Neural cell (in vitro differentiated cells): Measurements from ENCODE around the gene NISCH. TPM values are rescaled to one million over a fixed set of nuclear protein-coding genes. Genes with fewer than 3 reads are reported as not detected.

Experiments used
- H2AFZ ChIP-seq: fragments of 200-600, 300-800 bp; sonication (generic), shearing (Covaris generic); 2 replicates; pipeline ENCODE4 v1.6.0; 2014; ENCODE audit warnings: low read depth, mild to moderate bottlenecking, antibody characterized with exemption, low read length, moderate library complexity
- H3F3A ChIP-seq: fragments of 200-600 bp; shearing (Covaris generic); 2 replicates; pipeline ENCODE4 v1.6.1; 2016; ENCODE audit warnings: mild to moderate bottlenecking, moderate library complexity, mixed read lengths, antibody characterized with exemption, low read length; ENCODE audit not compliant: insufficient read depth, poor library complexity, severe bottlenecking
- H3K27ac ChIP-seq: fragments of 200-600, 300-800 bp; sonication (generic), shearing (Covaris generic); 2 replicates; pipeline ENCODE4 v1.5.1; 2014; ENCODE audit warnings: mild to moderate bottlenecking, low read length, moderate library complexity
- H3K27me3 ChIP-seq: fragments of 300-800, 200-600 bp; sonication (generic), shearing (Covaris generic); 2 replicates; pipeline ENCODE4 v1.6.0; 2014; ENCODE audit warnings: mild to moderate bottlenecking, low read depth, low read length, moderate library complexity; ENCODE audit not compliant: insufficient read depth
- H3K36me3 ChIP-seq: fragments of 300-800, 200-600 bp; sonication (generic), shearing (Covaris generic); 2 replicates; pipeline ENCODE4 v1.5.1; 2014; ENCODE audit warnings: mild to moderate bottlenecking, antibody characterized with exemption, low read length, moderate library complexity; ENCODE audit not compliant: insufficient read depth
- H3K4me2 ChIP-seq: fragments of 300-800, 200-600 bp; sonication (generic), shearing (Covaris generic); 2 replicates; pipeline ENCODE4 v1.6.0; 2014; ENCODE audit warnings: mild to moderate bottlenecking, low read length
- H3K4me3 ChIP-seq: fragments of 300-800, 200-600 bp; sonication (generic), shearing (Covaris generic); 2 replicates; pipeline ENCODE4 v1.5.1; 2014; ENCODE audit warnings: mild to moderate bottlenecking, low read length, moderate library complexity
- H3K79me2 ChIP-seq: fragments of 200-600 bp; shearing (Covaris generic); replicated peaks from 2 replicates; pipeline ENCODE4 v1.6.0; 2014; ENCODE audit warnings: mild to moderate bottlenecking, low read length, moderate library complexity; ENCODE audit not compliant: insufficient read depth
- H3K9ac ChIP-seq: fragments of 300-800, 200-600 bp; sonication (generic), shearing (Covaris generic); 2 replicates; pipeline ENCODE4 v1.6.1; 2016; ENCODE audit warnings: mild to moderate bottlenecking, low read length, mixed read lengths
- H3K9me2 ChIP-seq: fragments of 200-600 bp; shearing (Covaris generic); 2 replicates; pipeline ENCODE4 v1.6.1; 2016; ENCODE audit warnings: mild to moderate bottlenecking, low read length, mixed read lengths; ENCODE audit not compliant: insufficient read depth
- H3K9me3 ChIP-seq: fragments of 200-600, 300-800 bp; sonication (generic), shearing (Covaris generic); 2 replicates; pipeline ENCODE4 v1.6.1; 2016; ENCODE audit warnings: mild to moderate bottlenecking, mixed run types, low read length, moderate library complexity, mixed read lengths
- H4K20me1 ChIP-seq: fragments of 200-600 bp; shearing (Covaris generic); 2 replicates; pipeline ENCODE4 v1.6.1; 2016; ENCODE audit warnings: mild to moderate bottlenecking, mixed run types; ENCODE audit not compliant: insufficient read depth
- CTCF ChIP-seq: fragments of 450-650 bp; IDR thresholded peaks from 2 replicates; pipeline ENCODE4 v1.5.1; 2014; ENCODE audit warnings: antibody characterized with exemption, mild to moderate bottlenecking, moderate library complexity; ENCODE audit not compliant: poor library complexity, severe bottlenecking
- EP300 ChIP-seq: fragments of 450-650 bp; conservative IDR thresholded peaks from 2 replicates; pipeline ENCODE4 v1.6.1; 2014; ENCODE audit warnings: antibody characterized with exemption, mild to moderate bottlenecking, moderate library complexity; ENCODE audit not compliant: poor library complexity, severe bottlenecking
- EZH2 ChIP-seq: fragments of 200-600, 300-800 bp; shearing (Covaris generic), sonication (generic); IDR thresholded peaks from 2 replicates; pipeline ENCODE4 v1.6.1; 2014; ENCODE audit warnings: antibody characterized with exemption, low read length, borderline replicate concordance, mild to moderate bottlenecking; ENCODE audit not compliant: insufficient read depth, poor library complexity, severe bottlenecking
- MXI1 ChIP-seq: fragments of 450-650 bp; conservative IDR thresholded peaks from 2 replicates; pipeline ENCODE4 v1.6.1; 2014; ENCODE audit warnings: antibody characterized with exemption, mild to moderate bottlenecking; ENCODE audit not compliant: poor library complexity, severe bottlenecking
- POLR2AphosphoS5 ChIP-seq: IDR thresholded peaks from 2 replicates; pipeline ENCODE4 v1.6.1; 2012
- RAD21 ChIP-seq: fragments of 450-650 bp; conservative IDR thresholded peaks from 2 replicates; pipeline ENCODE4 v1.6.1; 2014; ENCODE audit warnings: antibody characterized with exemption, mild to moderate bottlenecking, moderate library complexity
- REST ChIP-seq: IDR thresholded peaks from 2 replicates; pipeline ENCODE4 v1.6.1; 2012; ENCODE audit warnings: borderline replicate concordance
- SMC3 ChIP-seq: fragments of 450-650 bp; conservative IDR thresholded peaks from 2 replicates; pipeline ENCODE4 v1.6.1; 2014; ENCODE audit warnings: antibody characterized with exemption, mild to moderate bottlenecking, moderate library complexity; ENCODE audit not compliant: poor library complexity
- TAF1 ChIP-seq: IDR thresholded peaks from 2 replicates; pipeline ENCODE4 v1.6.1; 2012; ENCODE audit warnings: low read depth
- polyA plus RNA-seq: library from polyadenylated mRNA; depleted of rRNA; stranded (reverse); fragments of >200 nt; gene quantifications from 2 replicates; pipeline ENCODE4 v1.2.3, GENCODE V29; 2014

The NISCH gene
- polyA plus RNA-seq, 1 donor from 2014 or later, result 88.9 TPM

GRCh38 chr3:52452570-52453221, 2.7 kb upstream of the NISCH start:
- H3F3A ChIP-seq, result peaks cover 6% of the 10 kb centered on the region
- no peaks in the 10 kb centered on the region for H3K36me3 ChIP-seq
- H3K4me3 ChIP-seq, result no peak overlapping the region
- no peak overlapping the region for H3K4me2 ChIP-seq
- no peak overlapping the region for H3K9ac ChIP-seq
- H3K9me2 ChIP-seq, result no peaks in the 10 kb centered on the region
- no peaks in the 10 kb centered on the region for H4K20me1 ChIP-seq
- H3K27me3 ChIP-seq, result no peaks in the 10 kb centered on the region
- H3K79me2 ChIP-seq, result peaks cover 17% of the 10 kb centered on the region
- TF ChIP-seq POLR2AphosphoS5, result no peak
- TF ChIP-seq REST, result no peak
- no peak for TF ChIP-seq TAF1
- no peak for TF ChIP-seq SMC3
- no peak for TF ChIP-seq RAD21
- TF ChIP-seq EZH2, result no peak
- no peak for TF ChIP-seq EP300
- no peak for TF ChIP-seq MXI1
- no peak for TF ChIP-seq CTCF
- no peaks in the 10 kb centered on the region for H3K9me3 ChIP-seq
- H3K27ac ChIP-seq, result no peak overlapping the region
- H2AFZ ChIP-seq, result no peak overlapping the region

GRCh38 chr3:52453496-52454249, 1.7 kb upstream of the NISCH start, which contains the start of gene TNNC1:
Gene TNNC1, minus strand, starts transcription at chr3:52454041. Its CDS starts 26 bp downstream, at chr3:52454015.
- Histone ChIP-seq H3K4me2 (no peak within 1 kb of the TSS), H4K20me1 (no peaks in the 10 kb centered on the region), H3K9me2 (no peaks in the 10 kb centered on the region), H3K27ac (peak within 1 kb of the TSS; percentile 64), H3K9me3 (no peaks in the 10 kb centered on the region), H3K79me2 (peaks cover 27% of the 10 kb centered on the region), H2AFZ (peak within 1 kb of the TSS; percentile 78), H3K27me3 (no peaks in the 10 kb centered on the region), H3K36me3 (no peaks in the 10 kb centered on the region), H3F3A (peaks cover 6% of the 10 kb centered on the region), H3K4me3 (peak within 1 kb of the TSS; percentile 95), H3K9ac (peak within 1 kb of the TSS; percentile 67)
- no peak for TF ChIP-seq MXI1
- no peak for TF ChIP-seq POLR2AphosphoS5
- no peak for TF ChIP-seq EP300
- no peak for TF ChIP-seq EZH2
- TF ChIP-seq CTCF, result no peak
